CD4-positive, alpha-beta T cell treated with Interleukin-12 subunit alpha and Interleukin-12 subunit beta, for 1 hour (primary cell): ENCODE measurements around the gene SETBP1.

Experiments
- DNase-seq: peaks from one replicate; pipeline ENCODE4 v3.0.0-alpha.2; 2020

Gene SETBP1

DNA sequence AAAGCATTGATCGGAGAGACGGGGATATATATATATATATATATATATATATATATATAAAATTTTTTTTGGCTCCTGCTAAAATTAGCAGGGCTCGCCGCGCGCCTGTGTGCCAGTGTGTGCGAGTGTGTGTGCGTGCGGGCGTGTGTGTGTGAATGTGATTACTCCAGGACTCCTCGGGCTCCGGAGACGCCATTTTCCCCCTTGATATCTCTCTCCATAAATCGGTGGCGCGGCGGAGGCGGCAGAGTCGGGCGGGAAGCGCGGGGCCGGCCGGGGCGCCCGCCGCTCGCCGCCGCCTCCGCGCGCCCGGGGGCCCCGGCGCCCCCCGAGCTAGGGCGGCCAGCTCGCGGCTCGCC lies 795 bp upstream of the SETBP1 start:
- DNase-seq: peak; percentile 29

DNA sequence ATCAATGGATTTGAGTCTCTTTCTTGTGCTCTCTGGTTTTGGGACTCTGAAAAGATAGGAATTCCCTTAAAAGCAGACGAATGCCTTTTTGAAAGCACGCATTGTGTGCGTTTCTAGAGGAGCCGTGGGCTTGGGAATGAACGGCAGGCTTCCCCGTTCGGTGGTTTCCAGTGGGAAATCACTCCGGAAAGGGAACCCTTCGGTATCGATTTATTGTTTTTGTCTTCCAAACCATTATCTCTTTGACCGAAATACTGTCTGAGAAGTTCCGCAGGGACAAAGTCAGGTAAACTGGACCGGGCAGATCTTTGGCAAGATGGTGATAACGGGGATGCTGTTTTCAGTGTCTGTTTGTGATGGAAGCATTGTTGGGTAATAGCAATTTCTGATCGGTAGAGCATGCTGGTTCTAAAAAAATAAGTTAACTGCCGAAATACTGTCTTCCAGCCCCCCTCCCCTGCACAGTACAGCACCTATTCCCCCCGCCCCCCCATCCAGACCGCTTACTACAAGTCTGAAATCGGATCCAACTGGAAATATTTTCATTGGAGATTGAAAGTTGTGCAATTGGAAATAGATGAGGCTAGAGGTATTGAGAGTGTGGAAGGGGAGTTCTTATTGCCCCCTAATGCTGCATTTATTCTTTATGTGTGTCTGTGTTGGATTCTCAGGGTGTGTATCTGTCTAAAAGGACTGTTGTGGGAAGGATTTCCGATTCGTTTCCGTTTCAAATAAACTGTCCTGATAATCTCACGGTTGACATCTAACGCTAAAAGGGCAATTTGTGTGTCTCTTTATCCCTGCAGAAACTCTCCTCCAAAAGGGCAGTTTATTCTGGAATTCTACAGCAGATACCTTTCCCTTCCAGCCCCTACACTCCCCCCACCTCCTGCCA lies 635 bp downstream of the SETBP1 start:
- peak; percentile 3 for DNase-seq

DNA sequence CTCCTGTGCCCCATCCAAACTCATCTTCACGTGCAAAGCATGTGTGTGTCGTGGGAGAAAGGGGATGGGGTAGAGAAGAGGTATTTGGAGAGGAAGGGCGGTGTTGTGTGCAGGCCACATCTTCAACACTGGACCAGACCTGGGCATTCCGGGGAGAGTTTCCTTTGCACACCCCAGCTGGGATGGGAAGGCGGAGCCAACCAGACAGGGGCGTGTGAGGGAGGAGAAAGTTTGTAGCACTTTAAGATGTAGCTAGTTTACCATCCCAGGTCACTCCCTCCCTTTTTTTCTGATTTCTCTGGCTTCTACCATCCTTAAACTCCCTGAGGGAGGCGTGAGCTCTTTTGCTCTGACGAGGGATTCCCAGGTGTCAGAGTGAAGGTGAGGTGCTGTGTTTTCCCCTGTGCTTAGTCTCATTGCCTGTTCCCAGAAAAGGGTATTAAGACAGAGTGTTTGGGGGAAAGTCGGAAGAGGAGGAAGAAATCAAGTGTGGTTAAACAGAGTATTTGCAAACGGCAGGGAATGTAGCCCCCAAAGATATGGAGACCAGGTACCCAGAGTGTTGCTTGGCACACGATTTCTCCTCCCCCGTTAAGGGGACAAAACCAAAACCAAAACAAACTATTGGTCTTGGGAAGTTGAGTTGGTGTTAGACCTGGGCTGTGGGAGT lies 1.6 kb downstream of the SETBP1 start:
- DNase-seq: no peak

DNA sequence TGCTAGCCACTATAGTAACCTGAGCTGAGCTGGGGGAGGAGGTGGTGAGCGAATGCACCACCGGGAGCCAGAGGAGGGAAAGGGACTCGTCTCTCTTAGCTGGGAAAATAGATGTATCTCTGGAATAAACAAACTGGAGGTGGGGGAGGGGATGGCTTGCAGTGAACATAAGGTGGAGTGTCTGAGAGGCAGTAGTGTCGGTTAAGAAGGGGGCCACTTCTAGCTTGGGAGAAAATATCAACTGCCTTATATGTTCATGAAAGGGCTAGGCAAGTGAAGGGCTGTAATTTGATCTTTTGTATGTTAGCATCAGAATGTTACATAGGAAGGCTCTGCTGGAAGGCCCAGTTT lies 2.2 kb downstream of the SETBP1 start:
- no peak for DNase-seq

DNA sequence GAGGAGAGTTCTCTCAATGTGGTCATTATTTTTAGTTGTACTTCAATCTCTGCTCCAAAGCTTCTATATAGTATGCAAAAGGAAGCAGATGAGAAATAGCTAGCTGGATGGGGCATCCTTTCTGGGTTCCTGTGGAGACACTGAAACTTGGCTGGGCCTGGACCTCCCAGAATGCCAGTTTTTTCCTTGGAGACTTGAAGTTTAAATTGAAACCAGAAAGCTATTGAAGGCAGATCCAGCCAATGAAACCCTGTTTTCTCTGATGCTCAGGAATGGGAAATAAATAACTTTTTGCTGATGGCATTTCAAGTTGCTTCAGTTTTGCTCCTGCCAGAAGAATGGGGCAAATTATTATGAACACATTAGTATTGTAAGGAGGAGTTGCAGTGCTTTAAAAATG lies 2.9 kb downstream of the SETBP1 start:
- DNase-seq: no peak

DNA sequence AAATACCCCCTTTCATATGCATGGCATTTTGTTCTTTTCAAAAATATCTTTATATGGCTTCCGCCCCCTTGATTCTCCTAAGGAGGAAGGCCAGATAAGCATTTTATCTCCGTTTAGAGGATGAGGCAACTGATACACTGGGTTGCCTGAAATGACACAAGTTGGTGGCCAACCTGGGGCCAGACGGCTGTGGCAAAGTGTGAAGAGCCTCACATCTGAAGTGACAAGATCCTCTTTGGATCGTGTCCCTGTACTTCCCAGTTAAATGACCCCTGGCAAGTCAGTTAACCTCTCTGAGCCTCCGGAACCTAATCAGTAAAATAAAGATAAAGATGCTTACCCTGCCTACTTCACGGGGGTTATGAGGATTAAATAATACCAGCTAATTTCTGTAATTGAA lies 4.6 kb downstream of the SETBP1 start:
- no peak for DNase-seq

DNA sequence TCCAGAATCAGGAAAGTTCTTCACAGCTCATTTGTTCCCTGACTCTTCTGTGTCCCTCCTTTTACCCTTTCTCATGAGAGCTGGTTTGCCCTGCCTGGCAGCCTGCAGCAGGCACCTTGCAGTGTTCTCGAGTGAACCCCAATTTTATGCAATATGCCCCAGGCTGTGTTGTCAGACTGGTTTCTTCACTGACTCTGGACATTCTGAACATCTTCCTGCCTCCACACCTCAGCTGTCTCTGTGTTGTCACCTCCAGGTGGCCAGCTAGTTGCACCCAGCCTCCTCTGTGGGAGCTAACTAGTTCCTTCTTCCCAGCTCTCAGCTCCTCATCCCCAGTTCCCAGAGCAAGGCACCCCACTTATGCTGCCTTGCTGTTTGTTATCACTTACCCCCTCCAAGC lies 5.5 kb downstream of the SETBP1 start:
- no peak for DNase-seq

DNA sequence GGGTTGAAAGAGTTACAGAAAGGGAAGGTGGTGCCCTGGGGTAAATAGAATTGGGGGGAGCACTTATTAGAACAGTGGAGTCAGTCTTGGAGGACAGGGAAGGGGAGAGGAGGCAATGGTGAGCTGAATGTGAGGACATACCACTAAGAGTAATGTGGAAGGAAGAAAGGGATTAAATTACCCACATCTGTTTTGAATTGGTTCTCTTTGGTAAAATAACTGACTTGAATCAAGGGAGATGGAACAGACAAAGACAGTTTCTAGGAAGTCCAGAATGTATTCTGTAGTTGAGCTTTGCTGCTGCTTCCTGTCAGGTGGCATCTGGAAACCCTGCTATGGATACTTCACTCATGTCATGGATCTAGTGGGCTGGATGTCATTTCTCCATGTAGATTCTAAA lies 6.7 kb downstream of the SETBP1 start:
- no peak for DNase-seq

DNA sequence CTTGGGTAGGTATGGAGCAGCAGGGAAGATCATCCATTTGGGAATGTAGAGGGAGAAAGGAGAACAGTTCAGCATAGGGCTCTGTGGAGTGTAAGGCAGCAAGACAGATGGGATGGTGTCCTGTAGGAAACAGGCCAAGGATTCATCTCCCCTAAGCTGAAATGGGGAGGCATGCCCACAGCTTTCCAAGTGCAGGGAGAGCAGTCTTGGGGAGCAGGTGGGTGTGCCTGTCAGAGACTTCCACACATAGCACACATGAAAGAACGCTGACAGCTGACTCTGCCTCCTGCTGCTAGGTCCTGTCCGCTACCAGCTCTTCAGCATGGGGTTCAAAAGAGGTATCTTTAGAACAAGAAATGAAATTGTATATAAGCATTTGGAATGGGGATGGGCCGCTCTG lies 9.0 kb downstream of the SETBP1 start:
- no peak for DNase-seq

DNA sequence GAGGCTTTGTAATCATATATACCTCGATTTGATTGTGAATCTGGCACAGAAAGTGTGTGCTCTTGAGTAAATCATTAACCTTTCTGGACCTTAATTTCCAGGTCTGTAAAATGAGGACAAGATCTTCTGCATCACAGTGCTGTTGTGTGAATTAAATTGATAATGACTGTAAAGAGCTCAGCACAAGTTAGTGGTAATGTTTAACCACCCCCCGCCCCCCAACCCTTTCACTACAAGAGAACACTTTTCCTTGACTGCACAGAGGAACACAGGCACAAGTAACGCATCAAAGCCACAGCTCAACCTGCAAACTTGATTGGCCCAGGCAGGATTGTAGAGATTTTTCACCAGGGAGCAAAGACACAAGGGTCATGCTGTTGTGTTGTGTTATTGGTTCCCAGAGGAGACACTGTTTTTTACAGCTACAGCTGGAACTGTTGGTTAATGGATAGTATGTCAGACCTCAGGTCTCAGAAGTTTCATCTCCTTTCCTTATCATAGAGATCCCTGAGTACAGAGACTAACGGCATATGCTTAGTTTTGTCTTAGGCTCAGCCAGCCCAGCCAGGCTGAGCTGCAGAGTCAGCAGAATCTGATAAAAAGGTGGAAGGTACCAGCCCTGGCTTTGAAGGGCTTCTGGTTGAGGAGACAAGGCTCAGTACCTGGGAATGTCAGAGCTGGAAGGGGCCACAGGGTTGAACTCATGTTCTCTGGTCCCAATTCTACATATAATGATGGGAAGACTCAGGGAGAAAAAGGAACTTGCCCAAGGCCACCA lies 10.6 kb downstream of the SETBP1 start:
- DNase-seq: no peak

DNA sequence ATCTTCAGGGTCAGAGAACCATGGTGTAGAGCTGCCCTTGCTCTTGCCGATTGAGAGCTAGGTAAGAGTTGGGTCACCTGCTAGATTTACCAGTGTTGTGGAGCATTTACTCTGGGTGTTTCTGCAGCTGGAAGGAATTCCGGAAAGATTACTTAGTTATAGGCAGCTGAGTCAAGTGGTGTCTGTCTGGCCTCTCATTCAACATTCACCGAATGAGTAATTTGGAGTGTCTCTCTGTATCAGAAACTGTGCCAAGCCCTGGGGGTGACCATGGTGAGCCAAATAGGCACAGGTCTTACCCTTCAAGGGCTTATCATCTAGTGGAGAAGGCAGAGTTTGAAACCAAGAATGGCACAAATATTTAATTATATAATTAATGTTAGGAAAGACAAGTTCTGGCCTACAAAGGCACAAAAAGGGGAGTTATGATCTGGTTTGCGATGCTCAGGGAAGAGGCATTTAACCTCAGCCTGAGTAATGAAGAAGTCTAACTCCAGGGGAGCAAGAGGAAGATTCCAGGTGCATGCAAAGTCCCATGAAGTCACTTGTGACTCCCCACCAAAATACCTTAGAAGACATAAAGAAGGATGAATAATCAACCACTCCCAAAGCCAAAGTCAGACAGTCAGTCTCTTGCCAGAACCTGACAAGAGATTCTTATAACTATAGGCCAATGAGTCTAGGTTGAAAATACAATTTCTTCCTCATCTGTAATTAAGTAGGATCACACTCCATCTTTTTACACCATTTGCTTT lies 12.5 kb downstream of the SETBP1 start:
- no peak for DNase-seq

DNA sequence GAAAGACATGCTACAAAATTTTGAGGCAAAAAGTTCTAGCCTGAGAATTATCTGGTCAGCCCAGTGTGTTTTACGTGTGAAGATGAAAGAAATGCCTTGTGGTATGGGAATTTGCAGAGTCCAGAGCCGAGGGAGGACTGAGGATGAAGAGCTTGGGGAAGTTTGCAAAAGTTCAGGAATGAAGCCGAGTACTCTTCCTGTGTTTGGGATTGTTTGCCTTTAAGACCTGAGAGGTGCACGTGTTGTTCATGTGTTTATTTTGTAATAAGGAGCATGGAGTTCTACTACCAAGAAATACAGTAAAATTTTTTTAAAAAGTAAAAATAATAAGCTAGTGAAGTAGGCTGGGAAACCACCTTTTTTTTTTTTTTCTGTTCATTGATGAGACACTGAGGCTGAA lies 14.8 kb downstream of the SETBP1 start:
- no peak for DNase-seq

DNA sequence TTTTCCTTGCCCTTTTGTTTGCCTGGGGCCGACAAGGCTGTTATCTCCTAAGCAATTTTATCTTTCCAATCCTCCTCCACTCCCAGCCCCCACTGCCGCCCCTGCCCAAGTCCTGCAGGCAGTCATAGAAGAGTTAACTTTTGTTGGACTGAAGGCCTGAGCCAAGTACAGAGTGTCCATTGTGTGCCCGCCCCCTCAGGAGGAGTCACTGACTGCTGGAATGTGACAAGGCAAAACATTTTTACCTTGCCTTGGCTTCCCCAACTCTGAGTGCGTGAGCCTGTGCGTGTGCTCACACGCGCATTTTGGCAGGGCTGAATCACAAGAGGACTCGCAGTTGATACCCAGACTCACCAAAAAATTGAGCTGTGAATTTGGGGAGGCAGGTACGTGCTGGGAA lies 16.2 kb downstream of the SETBP1 start:
- no peak for DNase-seq

DNA sequence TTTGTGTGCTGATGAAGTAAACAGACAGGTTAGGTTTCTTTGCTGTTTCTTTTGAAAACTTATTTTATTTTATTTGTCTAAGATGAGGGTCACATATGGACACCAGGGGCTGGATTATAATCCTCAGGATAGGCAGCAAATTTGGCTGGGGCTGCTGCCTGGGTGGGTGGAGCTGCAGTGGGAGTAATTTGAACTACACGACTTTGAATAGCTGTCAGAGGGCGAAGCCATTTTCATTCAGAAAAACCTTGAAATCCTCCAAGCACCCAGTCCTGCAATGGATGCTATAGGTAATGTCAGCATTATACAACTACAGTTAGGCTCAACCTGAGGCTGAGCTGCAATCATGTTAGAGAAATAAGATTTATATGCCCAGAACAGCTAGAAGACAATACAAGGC lies 16.6 kb downstream of the SETBP1 start:
- no peak for DNase-seq

DNA sequence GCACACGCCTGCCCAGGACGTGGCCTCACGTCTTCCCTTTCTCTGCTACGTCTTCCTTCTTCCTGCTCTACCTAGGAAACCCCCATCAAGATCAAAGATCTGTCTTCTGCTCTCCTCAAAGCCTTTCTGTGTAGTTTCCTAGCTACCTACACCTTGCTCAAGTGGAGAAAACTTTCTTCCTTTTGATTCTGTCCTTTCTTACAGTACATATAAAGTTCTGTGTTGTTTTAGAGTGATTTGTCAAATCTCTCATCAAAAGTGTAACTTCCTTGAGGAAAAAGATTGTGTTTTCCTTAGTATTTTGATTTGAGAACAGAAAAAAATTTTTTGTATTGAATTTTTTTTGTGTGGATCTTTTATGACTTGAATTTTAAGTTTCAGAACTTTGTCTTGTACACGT lies 17.8 kb downstream of the SETBP1 start:
- no peak for DNase-seq

DNA sequence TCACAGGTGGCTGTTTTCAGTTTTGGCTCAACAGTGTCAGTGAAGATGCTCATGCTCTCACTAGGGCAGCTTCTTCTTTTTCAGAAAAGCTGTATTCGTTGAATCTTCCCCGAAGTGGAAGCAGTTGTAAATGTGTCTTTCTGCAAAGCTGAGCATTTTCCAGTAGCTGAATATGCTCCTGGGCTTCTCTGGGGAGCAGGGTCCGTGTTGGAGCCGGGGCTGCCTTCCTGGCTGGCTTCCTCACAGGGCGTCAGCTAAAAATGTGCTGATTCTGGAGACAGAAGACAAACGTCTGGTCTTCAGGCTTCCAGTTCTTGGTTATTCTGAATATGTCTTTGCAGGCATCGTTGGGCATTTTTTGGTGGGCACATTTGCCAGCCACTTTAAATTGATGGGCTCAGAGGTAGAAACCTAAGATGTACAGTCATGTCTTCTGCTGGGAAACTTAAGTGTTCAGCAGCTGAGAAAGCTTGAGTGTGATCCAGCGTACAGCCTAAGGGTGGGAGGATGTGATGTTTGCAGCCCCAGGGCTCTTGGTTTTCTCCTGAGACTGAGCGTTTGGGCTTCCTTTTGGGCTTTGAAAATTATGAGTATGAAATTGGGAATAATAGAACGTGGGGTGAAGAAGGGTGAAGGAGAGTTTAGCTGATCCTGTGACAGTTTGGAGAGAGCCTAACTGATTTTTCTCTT lies 19.0 kb downstream of the SETBP1 start:
- no peak for DNase-seq

DNA sequence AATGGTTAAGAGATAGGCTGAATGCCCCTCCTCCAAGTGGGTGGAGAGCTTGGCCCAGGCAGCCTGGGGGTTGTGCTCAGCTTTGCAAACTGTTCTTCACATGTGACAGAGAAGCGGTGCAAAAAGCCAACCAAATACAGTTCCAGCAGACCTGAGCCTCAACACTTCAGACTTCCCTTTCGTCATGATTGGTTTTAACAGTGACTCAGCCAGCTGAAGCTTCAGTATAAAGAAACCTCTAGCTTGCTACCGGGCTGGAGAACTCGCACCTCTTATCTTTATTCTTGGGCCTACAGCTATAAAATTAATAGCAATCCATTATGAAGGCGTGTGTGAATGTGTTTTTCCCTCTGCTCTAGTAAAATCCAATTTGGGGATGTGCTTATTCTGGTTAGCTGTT lies 20.0 kb downstream of the SETBP1 start:
- DNase-seq: peak; percentile 46

DNA sequence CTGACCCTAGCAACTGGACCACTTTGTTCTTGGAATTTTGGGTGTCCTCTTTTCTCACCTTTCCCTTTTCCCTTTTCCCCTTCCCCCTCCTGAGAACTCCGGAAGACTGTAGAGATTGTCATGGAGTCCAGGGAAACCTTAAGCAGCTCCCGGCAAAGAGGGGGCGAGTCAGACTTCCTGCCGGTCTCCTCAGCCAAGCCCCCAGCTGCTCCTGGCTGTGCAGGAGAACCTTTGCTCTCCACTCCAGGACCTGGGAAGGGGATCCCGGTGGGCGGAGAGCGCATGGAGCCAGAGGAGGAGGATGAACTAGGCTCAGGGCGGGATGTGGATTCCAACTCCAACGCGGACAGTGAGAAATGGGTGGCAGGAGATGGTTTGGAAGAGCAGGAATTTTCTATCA lies 20.5 kb downstream of the SETBP1 start:
- no peak for DNase-seq

DNA sequence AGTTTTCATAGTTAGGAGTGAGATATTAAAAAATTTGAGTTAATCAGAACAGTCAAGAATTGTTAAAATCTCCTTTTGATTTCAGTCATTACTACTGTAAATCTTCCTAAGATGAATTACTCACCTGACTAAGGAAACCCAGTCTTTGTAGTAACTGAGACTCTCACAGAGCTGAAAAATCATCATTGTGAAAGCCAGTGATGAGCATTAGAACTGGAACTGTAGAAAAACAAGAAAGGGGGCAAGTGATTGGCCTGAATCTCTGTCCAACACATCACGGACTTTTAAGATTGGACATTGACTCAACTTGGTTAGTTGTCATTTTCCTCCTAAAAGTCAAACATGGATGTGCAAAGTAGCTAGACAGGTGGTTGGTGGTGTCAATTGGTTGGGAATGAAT lies 21.9 kb downstream of the SETBP1 start:
- no peak for DNase-seq

DNA sequence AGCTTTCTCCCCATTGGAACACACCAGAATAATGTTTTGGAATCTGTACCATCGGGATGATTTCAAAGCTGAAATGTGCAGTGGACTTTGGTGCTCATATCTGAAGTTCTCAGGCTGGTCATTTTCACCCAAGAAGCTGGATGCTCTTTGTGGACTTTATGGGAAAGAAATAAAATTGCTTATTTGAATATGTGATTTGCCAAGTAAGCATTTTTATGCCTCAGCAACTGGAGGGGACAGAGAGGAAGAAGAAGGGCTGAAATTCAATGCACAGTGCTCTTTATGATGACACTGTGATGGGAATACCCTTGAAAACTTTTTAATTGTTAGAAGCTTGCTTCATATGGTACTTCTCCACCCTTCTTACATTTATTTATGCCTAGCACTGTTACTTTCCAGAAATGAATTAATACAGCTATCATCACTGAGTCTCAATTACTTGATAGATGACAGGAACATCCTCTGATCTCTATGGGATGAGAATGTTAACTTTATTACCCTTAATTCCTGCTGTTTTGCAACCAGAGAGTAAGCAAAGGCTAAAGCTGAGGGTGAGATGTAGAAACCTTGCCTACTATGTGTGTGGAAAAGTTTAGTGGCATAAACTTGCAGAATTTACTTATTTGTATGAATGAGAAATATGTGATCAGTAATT lies 23.6 kb downstream of the SETBP1 start:
- DNase-seq: no peak

DNA sequence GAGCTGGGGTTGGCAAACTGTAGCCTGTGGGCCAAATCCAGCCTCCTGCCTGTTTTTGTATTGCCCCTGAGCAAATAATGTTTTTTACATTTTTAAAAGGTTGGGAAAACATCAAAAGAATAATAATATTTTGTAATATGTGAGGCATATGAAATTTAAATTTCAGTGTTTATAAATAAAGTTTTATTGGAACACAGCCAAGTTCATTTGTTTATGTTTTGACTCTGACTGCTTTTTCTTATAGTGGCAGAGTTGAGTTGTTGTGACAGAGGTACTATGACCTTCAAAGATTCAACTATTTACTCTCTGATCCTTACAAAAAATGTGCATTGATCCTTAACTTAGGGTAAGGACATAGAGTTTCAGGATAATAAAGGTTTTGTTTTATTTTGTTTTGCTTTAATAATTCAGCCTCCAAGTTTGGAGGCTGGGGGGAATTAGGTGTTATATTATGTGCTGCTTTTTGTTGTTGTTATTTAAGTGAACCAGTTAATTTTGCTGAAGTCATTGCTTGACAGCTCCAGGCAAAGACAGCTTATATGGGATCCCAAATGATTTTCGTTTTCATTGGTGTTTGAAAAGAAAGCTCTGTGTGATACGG lies 24.5 kb downstream of the SETBP1 start:
- DNase-seq: no peak
